IPS-20b (cell line): Measurements from ENCODE around the gene CDKAL1.
"Not testable (repeated sequence)": the region's sequence is repeated elsewhere in the genome, so short reads cannot be mapped to it uniquely, and the experiment has no call there.

Source experiments
- H3K27ac ChIP-seq: one replicate; pipeline ENCODE4 v1.5.1; 2013; ENCODE audit warnings: low read length
- H3K27me3 ChIP-seq: 2 replicates; pipeline ENCODE4 v1.6.1; 2013; ENCODE audit warnings: mild to moderate bottlenecking, low read length, inconsistent platforms; ENCODE audit not compliant: insufficient read depth
- H3K36me3 ChIP-seq: 2 replicates; pipeline ENCODE4 v1.6.1; 2013; ENCODE audit warnings: low read depth, mild to moderate bottlenecking, inconsistent platforms, low read length, moderate library complexity; ENCODE audit not compliant: insufficient read depth
- H3K4me1 ChIP-seq: 2 replicates; pipeline ENCODE4 v1.6.1; 2013; ENCODE audit warnings: mild to moderate bottlenecking, control low read depth, inconsistent platforms, low read length, moderate library complexity; ENCODE audit not compliant: insufficient read depth
- H3K4me3 ChIP-seq: 2 replicates; pipeline ENCODE4 v1.5.1; 2013; ENCODE audit warnings: mild to moderate bottlenecking, low read length, inconsistent platforms
- H3K9ac ChIP-seq: 2 replicates; pipeline ENCODE4 v1.6.1; 2013; ENCODE audit warnings: low read depth, mild to moderate bottlenecking, inconsistent platforms, low read length, moderate library complexity
- H3K9me3 ChIP-seq: 2 replicates; pipeline ENCODE4 v1.6.1; 2013; ENCODE audit warnings: mild to moderate bottlenecking, low read depth, low read length, inconsistent platforms; ENCODE audit not compliant: insufficient read depth

The CDKAL1 gene

DNA sequence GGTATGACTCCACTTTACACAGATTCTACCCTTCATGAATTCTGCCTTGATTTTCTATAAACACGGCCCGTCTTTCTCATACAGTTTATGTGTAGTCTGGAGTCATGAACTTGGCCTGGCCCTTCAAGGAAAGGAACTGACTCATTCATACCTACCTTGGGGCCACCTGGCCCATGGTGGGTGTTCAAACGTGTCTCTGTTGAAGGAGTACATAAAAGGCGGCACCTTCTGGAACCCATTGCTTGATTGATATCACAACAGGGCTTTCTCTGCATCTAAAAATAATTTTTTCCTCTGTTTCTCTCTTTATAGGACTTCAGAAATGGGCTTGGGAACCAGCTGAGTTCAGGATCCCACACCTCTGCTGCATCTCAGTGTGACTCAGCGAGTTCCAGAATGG is 696.3 kb downstream of the CDKAL1 start:
- Histone ChIP-seq H3K4me3 (no peak overlapping the region), H3K9me3 (peaks cover 7% of the 10 kb centered on the region), H3K27me3 (no peaks in the 10 kb centered on the region), H3K36me3 (no peaks in the 10 kb centered on the region; the same call in 1 of the 2 replicates), H3K27ac (no peak overlapping the region), H3K9ac (no peak overlapping the region), H3K4me1 (peaks cover 6% of the 10 kb centered on the region; the same call in 1 of the 2 replicates)

DNA sequence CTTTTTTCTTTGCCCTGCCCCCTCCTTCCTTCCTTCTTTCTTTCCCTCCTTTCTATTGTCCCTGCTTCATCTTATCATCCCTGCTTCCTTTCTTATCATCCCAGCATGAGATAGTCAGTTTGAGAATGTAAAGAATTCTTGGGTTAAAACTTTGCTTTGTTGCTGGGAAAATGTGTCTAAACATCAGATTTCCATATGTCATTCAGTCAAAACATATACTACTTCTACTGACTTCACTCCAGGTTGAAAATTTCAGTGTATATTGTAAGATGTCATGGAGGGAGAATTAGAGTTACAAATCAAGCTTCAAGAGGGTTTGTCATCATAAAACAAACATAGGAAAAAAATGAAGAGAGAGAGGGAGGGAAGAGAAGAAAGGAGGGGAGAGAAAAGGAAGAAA is 700.9 kb downstream of the CDKAL1 start:
- Histone ChIP-seq H3K9ac (no peak overlapping the region), H3K36me3 (no peaks in the 10 kb centered on the region; the same call in 1 of the 2 replicates), H3K27me3 (no peaks in the 10 kb centered on the region), H3K4me1 (peaks cover 8% of the 10 kb centered on the region; the same call in 1 of the 2 replicates), H3K27ac (no peak overlapping the region), H3K9me3 (peaks cover 20% of the 10 kb centered on the region), H3K4me3 (no peak overlapping the region)

DNA sequence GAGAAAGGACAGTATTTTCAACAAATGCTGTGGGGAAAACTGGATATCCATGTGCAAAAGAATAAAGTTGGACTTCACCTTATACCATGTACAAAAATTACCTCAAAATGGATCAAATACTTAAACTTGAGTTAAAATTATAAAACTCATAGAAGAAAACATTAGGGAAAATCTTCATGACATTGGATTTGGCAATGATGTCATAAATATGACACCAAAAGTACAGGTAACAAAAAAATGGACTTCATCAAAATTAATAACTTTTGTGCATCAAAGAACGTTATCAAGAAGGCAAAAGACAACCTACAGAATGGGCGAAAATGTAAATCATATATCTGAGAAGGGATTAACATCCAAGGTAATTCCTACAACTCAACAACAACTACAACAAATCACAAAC is 704.0 kb downstream of the CDKAL1 start:
- Histone ChIP-seq H3K4me1 (peaks cover 8% of the 10 kb centered on the region; the same call in 1 of the 2 replicates), H3K27me3 (no peaks in the 10 kb centered on the region), H3K4me3 (no peak overlapping the region)

DNA sequence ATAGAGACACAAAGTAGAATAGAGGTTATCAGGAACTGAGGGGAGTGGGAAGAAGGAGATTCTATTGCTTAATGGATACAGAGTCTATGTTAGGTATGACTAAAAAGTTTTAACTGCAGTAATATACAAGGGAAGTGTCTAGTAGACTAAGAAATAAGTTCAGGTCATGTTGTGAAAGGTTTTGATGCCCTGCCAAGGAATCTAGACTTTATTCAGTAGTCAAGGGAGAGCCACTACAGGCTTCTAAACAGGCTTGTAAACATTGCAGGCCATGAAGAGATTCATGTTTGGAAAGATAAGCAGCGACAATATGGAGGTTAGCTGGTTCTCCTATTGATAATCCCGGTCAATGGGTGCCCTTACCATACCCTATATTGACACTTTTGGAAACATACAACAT is 706.5 kb downstream of the CDKAL1 start:
- peaks cover 13% of the 10 kb centered on the region for H3K9me3 ChIP-seq
- H3K27ac ChIP-seq, result no peak overlapping the region

More for the DNA sequence above, 704.0 kb downstream of the CDKAL1 start:
- H3K27ac ChIP-seq, result no peak overlapping the region
- no peaks in the 10 kb centered on the region; the same call in 1 of the 2 replicates for H3K36me3 ChIP-seq
- H3K9ac ChIP-seq, result no peak overlapping the region
- H3K9me3 ChIP-seq, result peaks cover 20% of the 10 kb centered on the region

DNA sequence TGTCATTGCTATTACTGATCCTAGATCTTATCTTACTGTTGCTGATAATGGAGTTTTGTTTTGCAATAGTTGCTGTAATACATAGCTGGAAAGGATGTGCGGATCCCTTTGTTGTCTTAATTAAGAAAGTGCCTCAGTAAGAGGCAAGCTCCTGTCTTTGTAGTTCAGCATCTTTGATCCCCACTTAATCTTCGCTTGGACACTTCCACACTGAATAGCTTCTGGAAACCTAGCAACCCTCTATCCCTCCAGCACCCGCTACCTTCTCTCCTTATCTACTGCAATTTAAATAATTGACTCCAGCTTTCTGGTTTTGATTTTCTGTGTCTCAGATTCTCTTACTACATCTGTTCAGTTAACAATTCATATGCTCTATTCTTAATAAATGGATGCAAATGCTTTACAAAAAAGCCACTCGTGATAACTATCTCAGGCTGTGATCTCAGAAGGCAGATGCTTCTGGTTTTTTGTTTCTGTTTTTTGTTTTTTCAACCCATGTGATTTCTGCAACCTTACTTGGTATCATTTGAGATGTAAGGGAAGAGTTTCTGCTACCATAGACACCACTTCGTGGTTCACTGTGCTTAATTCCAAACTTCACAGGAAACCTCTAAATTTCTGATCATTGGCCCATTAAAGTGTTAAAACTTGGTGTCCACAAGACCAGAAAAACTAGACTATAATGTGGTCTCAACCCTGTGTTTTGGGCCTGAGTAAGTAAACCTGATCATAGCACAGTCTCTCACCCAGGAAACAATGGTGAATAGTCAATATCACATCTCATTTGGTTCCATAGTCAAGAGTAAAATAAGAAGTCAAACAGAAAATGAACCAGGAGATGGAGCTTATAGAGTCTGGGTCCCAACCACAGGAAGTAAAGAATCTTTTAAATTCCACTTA is 707.2 kb downstream of the CDKAL1 start:
- Histone ChIP-seq H3K36me3 (no peaks in the 10 kb centered on the region), H3K9me3 (peaks cover 13% of the 10 kb centered on the region), H3K27ac (no peak overlapping the region), H3K9ac (no peak overlapping the region), H3K27me3 (no peaks in the 10 kb centered on the region), H3K4me3 (no peak overlapping the region), H3K4me1 (no peaks in the 10 kb centered on the region)

More for the DNA sequence above, 706.5 kb downstream of the CDKAL1 start:
- Histone ChIP-seq H3K36me3 (no peaks in the 10 kb centered on the region), H3K27me3 (no peaks in the 10 kb centered on the region), H3K9ac (no peak overlapping the region), H3K4me1 (peaks cover under 1% of the 10 kb centered on the region; the same call in 1 of the 2 replicates), H3K4me3 (no peak overlapping the region)

DNA sequence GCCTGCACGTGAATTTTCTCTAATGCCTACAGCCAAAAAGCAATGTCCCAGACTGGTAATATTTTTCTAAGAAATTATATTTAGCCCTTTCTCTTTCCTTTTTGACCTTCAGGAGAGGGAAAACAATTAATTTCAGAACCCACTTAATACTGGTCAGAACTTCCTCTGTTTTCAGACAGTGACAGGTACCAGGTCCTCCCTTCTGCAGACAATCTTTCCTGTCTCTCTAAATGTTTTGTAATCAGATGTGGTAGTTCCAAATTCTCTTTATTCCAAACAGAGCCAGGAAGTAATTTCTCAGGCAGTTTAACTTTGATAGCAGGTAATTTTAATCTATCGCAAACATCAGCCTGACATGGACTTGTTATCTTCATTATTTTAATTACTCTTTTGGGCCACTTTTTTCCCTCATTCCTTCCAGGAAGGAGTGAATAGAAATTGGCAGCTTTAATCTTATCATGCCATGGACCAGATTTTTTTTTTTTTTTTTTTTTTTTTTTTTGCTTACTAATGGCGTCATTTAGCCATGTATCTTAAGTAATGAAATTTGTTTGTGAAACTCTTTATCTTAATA is 710.7 kb downstream of the CDKAL1 start:
- no peak overlapping the region for H3K4me3 ChIP-seq
- no peak overlapping the region for H3K27ac ChIP-seq
- H3K4me1 ChIP-seq, result no peaks in the 10 kb centered on the region
- no peaks in the 10 kb centered on the region for H3K27me3 ChIP-seq
- H3K9me3 ChIP-seq, result peaks cover under 1% of the 10 kb centered on the region; the same call in 1 of the 2 replicates
- no peak overlapping the region for H3K9ac ChIP-seq
- H3K36me3 ChIP-seq, result no peaks in the 10 kb centered on the region

DNA sequence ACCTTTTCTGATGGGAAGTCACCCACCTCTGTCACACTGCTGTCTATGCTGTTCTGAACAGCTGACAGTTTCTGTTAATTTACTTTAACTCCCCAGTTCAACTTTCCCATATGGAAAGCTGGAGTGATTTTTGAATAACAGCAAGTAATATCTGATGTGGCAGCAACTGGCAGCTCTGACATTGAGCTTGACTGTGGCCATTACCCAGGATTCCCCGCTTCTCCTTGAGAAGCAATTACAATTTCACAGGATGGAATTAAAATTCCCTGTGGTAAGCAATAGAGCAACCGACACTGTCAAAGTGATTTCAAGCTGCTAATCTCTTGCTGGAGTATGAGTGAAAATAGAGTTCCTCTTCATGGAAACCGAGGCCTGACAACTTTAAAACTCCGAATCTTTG is 711.2 kb downstream of the CDKAL1 start:
- H3K9me3 ChIP-seq, result no peaks in the 10 kb centered on the region
- H3K4me1 ChIP-seq, result no peaks in the 10 kb centered on the region
- H3K27me3 ChIP-seq, result no peaks in the 10 kb centered on the region
- no peak overlapping the region for H3K4me3 ChIP-seq
- no peaks in the 10 kb centered on the region for H3K36me3 ChIP-seq
- no peak overlapping the region for H3K27ac ChIP-seq
- H3K9ac ChIP-seq, result no peak overlapping the region

DNA sequence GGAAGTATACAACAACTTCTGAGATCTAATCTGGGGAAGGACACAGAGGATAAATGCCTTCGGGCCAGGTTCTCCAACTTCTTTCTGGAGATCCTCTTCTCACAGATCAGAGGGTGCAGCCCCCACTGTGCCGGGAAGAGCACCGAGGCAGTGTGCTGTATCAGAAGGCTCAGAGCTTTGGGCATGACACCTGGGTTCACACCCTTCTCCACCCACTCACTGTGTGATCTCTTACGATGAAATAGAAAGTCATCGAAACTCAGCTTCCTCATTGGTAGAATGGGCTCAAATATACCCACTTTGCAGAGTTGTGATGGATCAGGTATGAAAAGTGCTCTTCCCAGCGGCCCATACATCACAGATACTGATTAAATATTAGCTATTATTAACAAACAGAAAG is 711.8 kb downstream of the CDKAL1 start:
- Histone ChIP-seq H3K4me3 (no peak overlapping the region), H3K4me1 (no peaks in the 10 kb centered on the region), H3K9me3 (no peaks in the 10 kb centered on the region), H3K9ac (no peak overlapping the region), H3K27me3 (no peaks in the 10 kb centered on the region), H3K27ac (no peak overlapping the region), H3K36me3 (no peaks in the 10 kb centered on the region)

DNA sequence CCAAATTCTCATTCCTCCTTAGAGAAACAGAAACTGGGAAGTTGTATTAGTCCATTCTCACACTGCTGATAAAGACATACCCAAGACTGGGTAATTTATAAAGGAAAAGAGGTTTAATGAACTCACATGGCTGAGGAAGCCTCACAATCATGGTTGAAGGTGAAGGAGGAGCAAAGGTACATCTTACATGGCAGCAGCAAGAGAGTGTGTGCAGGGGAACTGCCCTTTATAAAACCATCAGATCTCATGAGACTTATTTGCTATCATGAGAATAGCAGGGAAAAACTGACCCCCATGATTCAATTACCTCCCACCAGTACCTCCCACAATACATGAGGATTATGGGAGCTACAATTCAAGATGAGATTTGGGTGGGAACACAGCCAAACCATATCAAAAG is 720.2 kb downstream of the CDKAL1 start:
- not testable (repeated sequence) for H3K9ac ChIP-seq

DNA sequence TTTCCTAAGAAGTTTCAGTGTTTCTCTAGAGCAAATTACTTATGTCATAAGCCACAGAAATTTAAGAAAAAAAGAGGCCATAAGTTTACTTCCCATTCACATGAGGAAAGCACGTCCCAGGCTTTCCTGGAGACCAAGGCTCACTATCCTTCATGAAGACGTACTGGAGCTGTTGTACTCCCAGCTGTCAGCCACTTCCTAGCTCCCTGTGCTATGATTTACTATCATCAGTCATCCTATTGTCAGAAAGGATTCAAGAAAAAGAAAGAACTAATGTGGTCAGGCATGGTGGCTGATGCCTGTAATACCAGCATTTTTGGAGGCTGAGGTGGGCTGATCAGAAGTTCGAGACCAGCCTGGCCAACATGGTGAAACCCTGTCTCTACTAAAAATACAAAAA is 721.9 kb downstream of the CDKAL1 start:
- Histone ChIP-seq H3K9me3 (no peaks in the 10 kb centered on the region), H3K4me1 (no peaks in the 10 kb centered on the region), H3K9ac (no peak overlapping the region), H3K4me3 (no peak overlapping the region), H3K36me3 (no peaks in the 10 kb centered on the region), H3K27ac (no peak overlapping the region), H3K27me3 (no peaks in the 10 kb centered on the region)

More for the DNA sequence above, 720.2 kb downstream of the CDKAL1 start:
- H3K27me3 ChIP-seq, H3K36me3 ChIP-seq, H3K4me1 ChIP-seq, H3K9me3 ChIP-seq, H3K27ac ChIP-seq, H3K4me3 ChIP-seq: not testable (repeated sequence)

DNA sequence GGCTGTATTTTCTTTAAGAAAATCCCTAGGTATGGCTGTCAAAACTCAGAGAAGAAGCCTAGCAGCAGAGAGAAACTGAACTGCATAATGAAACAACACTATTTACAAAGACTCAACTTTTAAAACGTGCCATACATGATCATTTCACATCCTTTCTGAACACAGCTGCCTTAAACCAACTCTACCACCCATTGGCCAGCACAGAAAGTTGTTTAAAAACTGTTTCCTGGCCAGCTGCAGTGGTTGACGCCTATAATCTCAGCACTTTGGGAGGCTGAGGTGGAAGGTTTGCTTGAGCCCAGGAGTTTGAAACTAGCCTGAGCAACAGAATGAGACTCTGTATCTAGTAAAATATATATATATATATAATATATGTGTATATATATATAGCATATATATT is 722.9 kb downstream of the CDKAL1 start:
- Histone ChIP-seq H3K4me3 (no peak overlapping the region), H3K9me3 (no peaks in the 10 kb centered on the region), H3K36me3 (no peaks in the 10 kb centered on the region), H3K9ac (no peak overlapping the region), H3K27me3 (no peaks in the 10 kb centered on the region), H3K4me1 (no peaks in the 10 kb centered on the region), H3K27ac (no peak overlapping the region)

DNA sequence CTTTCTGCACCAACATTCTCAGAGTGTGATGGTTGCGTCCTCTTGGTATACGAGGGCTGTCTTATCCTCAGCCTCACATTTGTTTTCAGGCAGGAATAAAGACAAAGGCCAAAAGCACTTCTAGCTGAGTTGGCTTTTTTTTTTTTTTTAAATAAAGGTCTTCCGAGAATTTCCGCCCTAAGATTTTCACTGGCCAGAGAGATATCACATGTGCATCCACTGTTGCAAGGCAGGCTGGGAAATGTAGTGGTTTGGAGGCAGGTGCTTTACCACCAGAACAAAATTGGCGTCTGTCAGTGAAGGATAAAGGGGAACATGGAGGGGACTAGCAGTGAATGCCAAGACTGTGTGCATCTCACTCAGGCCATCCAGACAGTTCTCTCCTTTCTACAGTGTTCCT is 724.4 kb downstream of the CDKAL1 start:
- Histone ChIP-seq H3K36me3 (no peaks in the 10 kb centered on the region), H3K4me3 (no peak overlapping the region), H3K27ac (no peak overlapping the region), H3K9ac (no peak overlapping the region), H3K9me3 (no peaks in the 10 kb centered on the region), H3K4me1 (no peaks in the 10 kb centered on the region), H3K27me3 (no peaks in the 10 kb centered on the region)
